Fibroblast of skin of left biceps (primary cell): Measurements from ENCODE around the gene MOK.
"Not testable (repeated sequence)": the region's sequence is repeated elsewhere in the genome, so short reads cannot be mapped to it uniquely, and the experiment has no call there.

ENCODE experiments used
- DNase-seq, 2 experiments: peaks; one replicate each; pipeline ENCODE4 v3.0.0-alpha.2; 2013; ENCODE audit warnings: low read depth in 2 of 2

Gene MOK

DNA sequence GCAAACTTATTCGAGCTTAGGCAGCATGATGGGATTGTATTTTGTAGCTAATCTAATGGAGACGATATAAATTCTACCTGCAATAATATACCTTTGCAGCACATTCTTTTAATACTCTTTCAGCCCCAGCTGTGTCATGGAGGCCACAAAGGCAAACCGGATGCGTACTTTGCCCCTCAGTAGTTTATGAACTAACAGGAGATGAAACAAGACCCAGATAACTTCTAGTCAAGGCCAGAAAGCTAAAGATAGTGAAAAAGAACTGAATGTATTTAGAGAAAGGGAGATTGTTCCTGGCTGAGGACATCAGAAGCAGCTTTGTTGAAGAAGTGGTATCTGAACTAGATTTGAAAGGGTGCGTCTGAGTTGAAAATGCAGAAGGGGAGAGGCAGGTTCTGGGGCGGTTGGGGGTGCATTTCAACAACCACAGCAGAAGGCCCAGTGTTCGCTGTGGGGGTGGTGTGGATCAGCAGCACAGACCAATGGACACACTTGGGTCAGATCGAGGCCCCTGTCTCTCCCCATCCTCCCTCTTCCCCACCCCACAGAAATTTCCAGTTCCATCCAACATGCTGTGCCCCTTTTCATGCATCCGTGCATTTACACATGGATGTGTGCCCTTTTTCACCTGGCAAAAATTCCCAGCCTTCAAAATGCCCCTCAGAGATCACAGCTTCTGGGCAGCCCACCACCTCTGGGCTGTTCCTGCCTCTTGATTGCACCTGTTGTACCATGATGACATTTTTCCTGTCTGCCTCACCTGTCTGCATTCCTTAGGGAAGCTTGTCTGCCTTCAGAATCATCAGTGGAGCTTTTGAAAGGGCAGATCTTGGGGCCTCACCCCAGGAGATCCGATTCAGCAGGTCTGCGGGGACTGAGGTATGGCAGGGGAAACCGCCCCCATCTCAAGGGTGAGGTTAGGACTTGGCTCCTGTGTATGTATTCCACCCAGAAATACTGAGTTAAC is 16.8 kb upstream of the MOK start:
- DNase-seq = no peak

DNA sequence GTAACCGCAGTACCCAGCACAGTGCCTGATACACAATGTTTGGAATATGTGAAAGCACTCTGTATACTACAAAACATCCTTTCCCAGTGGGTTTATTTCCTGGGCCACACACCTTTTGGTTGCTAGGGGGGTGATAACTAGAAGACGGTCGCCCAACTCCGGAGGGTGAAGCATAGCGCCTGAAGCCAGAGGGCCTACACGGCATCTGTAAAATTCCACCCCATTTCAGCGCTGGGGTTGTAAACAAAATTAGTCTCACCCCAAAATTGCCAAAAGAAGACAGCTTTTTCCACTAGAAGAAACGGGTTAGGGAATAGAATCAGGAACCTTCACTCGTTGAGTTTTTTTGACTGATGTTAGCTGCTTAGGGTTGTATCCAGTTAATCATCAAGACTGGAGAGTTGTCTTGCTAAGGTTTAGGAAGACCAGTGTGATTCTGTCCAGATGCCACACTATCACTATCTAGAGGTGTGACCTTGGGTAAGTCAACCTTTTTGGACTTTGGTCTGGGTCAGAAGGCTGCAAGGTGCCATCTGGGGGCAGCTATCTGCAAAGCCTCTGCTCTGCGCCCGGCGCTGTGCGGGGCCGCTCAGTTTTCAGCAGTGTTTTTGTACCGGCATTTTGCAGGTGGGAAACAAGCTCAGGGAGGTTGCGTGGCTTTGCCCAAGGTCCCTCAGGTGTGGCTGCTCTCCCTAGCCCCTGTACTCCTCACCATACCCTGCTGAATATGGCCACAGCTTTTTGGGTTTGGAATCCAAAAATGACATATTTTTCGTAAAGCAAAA is 15.9 kb upstream of the MOK start:
- DNase-seq = no peak

DNA sequence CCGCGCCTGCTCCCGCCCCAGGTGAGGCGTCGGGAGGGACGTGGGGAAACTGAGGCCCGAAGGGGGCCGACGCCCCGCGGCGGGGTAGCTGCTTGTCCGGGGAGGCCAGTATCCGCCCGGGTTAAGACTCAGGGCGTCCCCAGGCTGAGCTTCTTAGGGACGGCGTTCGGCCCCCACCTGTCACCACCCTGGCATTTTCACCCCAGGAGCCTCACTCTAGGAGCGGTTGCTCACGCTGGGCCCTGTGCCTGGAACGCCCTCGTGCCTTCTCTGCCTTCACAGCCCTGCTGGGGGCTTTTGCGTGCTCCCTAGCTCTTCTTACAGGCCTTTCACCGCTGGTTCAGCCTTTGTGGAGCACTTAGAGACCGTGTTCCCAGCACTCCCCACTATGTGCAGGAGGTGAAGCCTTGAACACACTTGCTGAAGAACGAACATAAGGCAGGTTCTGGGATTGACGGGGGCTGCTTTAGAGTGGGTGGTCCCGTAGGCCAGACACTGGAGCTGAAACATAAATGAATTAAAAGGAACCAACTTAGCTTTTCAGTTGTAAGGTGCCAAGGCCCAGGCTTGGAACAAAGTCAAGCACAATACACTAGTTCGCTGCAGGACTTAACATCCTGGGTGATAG is 15.2 kb upstream of the MOK start:
- DNase-seq = no peak

DNA sequence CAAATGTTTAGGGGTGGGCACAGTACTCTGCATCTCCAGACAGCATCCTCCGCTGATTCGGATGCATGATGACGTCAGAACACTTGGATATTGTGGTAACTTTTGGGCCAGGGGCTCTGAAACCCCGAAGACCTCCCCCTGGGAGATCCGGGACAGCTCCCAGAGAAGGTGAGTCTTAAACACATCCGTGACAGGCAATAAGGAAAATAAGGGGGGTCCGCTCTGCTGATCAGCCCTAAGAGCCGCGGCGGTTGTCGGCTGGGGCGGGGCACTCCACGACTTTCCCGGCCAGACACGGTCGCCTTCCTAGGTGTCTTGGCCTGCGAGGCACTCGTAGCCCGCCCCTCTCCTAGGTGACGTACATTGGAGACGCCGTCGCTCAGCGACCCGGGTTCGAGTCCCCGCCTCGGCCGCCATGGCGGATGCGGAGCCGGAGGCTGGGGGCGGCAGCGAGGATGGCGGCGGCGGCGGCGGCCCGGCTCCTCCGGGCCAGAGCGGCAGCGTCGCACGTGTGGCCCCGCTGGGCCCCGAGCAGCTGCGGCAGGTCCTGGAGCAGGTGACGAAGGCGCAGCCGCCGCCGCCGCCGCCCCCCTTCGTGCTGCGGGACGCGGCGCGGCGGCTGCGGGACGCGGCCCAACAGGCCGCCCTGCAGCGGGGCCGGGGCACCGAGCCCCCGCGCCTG is 14.5 kb upstream of the MOK start, which contains the start of gene ZNF839:
TSS of gene ZNF839 (plus strand) at position 396 of the 682 bp plus-strand sequence. CDS start at position 416, 20 bp downstream.
- peak; percentile 69 to 73 for DNase-seq

DNA sequence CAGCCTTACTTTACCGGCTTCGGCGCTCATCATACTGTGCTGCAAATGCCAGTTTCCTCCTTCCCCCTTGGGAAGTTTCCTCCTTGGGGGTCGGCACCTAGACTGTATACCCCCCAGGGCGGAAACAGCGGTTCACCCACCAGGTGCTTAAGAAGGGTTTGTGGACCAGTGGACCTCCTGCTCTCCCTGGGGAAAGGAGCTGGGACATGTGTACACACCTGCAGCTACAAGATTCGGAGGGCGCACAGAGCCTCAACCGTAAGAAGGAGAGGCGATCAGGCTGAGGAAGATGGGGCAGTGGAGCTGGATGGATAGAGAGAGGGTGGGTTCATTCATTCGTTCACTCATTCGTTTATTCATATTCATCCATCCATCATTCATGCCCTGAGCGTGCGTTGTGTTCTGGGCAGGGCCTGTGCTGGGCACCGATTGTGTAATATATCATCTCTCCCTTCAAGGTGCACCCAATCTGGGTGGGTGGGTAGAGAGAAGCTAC is 13.9 kb upstream of the MOK start:
- DNase-seq = no peak

DNA sequence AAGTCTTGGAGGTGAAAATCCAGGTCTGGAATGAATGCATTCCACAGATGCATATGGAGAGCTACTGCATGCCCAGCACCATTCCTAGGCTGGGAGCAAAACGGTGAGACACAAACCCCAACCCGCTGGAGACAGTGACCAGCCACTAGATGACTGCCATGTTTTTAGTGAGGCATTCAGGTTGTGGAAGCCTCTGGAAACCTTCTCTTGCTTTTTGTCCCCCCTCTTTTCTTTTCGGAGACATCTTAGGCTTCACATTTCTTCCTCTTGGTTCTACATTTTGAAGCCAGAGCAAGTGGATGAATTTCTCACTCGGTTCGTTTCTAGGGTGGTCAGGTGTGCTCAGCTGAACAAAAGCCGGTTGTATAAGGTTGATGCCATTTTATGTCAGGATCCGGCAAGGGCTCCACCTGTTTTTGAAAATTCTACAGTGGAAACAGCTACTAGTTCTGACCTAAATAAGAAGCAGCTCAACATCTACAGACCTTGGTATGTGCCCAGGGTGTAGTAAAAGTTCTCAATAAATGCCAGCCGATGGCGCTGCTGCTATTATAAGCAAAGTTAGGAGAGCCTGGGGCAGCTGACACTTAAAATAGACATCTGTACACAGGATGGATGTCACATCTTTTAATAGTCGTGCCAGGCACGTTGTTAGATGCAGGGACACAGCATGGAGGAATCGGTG is 12.7 kb upstream of the MOK start:
- no peak for DNase-seq

DNA sequence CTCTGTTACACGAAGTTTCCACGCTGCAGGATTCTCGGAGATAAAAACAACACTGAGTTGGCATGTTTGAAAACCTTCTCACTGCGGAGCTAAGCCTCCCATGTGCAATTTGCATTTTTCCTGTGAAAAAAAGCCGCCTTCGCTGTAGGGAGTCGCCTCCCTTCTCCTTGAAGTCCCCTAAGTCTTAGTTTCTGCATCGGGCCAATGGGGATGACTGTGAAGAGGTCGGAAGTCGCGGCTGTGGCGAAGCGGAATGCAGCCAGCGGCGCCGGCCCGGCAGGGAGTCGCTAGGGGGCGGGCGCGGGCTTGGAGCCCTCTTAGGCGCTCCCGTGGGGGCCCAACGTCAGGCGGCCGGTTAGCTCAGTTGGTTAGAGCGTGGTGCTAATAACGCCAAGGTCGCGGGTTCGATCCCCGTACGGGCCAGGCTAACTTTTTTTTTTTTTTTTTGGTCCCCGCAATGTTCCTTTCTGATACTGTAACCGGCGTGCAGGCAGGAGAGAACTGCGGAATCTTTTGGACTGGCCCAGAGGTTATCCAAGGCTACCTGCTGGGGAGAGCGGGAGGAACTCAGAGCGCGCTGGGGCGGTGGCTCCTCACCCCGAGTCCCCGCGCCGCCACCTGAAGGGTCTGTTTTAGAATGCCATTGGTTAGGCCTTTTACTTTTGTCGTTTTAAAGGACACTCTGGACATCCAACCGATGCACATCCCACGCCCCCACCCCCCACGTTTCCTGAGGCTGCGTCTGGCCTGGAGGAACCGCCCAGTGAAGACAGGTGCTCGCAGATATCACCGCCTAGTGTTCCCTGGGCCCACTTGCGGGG is 12.0 kb upstream of the MOK start:
- peak; percentile 71 for DNase-seq

DNA sequence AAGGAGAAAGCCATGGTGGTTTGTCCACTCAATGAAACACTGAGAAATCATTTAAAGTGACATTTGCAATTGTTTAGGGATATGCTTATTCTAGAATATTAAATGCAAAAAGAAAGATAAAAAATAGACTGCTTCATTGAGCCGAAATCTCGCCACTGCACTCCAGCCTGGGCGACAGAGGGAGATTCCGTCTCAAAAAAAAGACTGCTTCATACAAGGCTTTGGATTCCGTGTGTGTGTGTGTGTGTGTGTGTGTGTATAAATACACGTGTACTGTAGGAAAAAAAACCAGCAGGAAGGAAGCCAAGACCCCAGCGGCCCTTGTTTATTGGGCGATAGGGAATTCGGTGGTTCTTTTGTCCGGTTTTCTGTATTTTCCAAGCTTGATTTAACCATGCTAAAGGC is 11.4 kb upstream of the MOK start:
- peak; percentile 57 to 67 for DNase-seq

DNA sequence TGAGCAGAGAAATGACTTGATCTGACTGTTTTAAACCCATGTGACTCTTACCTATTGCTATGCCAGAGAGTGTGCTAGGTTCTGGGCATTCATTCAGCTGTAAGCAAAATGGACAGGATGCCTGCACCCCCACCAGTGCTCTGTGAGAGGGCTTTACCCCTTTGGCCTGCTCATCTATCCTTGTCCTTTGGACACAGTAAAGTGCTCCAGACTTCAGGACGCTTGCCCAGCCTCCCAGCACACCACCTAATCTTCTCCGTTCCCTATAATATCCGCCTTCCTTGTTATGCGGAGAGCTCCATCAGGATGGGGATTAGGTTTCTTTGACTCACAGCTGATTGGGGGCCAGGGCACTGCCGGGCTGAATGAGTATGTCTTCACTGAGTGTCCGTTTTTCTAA is 10.2 kb upstream of the MOK start:
- no peak for DNase-seq

DNA sequence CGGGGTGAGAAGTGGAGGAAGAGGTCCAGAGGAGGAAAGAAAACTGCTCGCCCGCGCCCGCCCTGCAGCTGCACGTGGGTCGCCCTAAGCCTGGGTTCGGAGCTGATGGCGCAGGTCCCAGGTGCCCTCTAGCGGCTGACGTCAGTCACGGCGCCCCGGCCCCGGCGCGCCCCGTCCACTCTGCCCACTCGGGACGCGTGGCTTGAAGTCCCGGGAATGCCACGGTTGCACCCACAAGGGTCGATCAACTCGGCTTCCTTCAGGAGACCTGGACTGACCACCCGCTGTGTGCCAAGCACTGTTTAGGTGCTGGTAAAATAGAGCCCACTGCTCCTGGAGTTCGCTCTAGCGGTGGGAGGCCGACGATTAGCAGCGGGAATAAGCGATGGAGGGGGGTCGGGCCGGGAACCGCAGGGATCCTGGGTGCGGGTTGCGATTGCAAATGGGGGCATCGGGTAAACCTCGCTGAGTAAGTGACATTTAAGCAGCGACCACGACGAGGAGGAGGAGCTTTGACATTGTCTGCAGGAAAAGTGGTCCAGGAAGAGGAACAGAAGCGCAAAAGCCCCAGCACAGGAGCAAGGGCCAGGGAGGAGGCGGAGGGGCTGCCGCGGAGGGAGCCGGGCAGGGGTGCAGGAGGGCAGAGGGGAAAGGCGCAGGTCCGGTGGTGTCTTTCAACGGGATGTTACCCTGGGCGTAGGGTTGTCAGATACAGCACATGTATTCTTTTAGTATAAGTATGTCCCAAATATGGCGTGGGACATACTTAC is 9.5 kb upstream of the MOK start:
- no peak for DNase-seq

DNA sequence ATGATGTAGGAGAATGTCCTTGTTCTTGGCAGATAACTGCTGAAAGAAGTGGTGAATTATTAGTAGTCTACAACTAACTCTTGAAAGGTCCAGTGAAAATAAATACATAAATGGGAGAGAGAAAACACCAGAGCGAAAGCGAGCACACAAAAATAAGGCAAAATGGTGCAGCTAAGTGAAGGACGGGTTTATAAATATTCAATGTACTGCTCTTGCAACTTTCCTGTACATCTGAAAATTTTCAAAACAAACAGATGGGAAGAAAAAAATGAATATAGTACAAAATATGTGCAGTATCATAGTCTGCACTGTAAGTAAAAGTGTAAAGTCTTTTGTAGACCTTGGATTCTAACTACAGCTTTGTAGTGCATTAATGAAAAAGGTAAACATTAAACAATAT is 1.3 kb downstream of the MOK start:
- no peak for DNase-seq

DNA sequence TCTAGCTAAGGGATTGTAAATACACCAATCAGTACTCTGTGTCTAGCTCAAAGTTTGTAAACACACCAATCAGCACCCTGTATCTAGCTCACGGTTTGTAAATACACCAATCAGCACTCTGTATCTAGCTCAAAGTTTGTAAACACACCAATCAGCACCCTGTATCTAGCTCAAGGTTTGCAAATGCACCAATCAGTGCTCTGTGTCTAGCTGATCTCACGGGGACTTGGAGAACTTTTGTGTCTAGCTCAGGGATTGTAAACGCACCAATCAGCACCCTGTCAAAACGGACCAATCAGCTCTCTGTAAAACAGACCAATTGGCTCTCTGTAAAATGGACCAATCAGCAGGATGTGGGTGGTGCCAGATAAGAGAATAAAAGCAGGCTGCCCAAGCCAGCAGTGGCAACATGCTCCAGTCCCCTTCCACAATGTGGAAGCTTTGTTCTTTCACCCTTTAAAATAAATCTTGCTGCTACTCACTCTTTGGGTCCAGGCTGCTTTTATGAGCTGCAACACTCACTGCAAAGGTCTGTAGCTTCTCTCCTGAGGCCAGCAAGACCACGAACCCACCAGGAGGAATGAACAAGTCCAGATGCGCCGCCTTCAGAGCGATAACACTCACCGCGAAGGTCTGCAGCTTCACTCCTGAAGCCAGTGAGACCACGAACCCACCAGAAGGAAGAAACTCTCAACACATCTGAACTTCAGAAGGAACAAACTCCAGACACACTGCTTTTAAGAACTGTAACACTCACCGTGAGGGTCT is 6.5 kb downstream of the MOK start:
- DNase-seq = not testable (repeated sequence)

DNA sequence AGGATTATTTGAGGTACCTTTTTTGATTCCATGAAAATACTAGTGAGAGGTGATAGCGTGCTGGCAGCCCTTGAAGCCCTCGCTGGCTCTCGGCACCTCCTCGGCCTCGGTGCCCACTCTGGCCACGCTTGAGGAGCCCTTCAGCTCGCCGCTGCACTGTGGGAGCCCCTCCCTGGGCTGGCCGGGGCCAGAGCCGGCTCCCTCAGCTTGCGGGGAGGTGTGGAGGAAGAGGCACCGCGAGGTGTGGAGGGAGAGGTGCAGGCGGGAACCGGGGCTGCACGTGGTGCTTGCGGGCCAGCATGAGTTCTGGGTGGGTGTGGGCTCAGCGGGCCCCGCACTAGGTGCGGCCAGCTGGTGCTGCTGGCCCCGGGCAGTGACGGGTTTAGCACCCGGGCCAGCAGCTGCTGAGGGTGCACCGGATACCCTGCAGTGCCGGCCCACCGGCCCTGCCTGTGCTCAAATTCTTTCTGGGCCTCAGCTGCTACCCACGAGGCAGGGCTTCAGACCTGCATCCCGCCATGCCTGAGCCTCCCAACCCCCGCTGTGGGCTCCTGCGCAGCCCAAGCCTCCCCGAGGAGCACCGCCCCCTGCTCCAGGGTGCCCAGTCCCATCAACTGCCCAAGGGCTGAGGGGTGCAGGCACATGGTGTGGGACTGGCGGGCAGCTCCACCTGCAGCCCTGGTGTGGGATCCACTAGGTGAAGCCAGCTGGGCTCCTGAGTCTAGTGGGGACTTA is 7.4 kb downstream of the MOK start:
- no peak for DNase-seq

DNA sequence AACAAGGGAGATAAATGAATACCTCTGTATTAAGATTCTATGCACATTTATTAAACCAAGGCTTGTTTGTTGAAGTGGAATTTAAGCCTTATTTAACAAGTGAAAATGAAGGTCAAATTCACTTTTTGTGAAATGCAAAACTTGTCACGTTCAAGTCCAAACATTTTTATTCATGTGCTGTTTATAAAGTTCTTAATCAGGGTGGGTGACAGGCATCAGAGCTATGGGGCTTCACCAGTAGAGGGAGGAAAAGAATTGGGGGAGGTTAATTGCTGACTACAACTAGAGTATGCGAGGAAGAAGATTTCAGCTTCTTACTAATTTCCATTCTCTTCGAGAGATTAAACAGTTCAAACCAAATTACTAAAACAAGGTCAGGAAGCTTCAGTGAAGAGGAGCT is 9.7 kb downstream of the MOK start:
- no peak for DNase-seq

DNA sequence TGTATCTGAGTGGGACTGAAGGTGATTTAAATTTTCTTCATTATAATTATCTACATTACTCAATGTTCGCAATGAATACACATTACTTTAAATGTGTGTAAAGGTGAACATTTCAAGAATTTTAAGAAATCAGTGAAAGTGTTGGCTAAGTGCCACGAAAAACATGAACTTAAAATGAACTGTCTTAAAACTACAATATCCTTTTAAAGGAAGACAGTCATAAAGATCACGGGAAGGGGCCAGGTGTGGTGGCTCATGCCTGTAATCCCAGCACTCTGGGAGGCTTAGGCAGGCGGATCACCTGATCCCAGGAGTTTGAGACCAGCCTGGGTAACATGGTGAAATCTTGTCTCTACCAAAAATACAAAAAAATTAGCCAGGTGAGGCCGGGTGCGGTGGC is 11.2 kb downstream of the MOK start:
- DNase-seq = no peak

DNA sequence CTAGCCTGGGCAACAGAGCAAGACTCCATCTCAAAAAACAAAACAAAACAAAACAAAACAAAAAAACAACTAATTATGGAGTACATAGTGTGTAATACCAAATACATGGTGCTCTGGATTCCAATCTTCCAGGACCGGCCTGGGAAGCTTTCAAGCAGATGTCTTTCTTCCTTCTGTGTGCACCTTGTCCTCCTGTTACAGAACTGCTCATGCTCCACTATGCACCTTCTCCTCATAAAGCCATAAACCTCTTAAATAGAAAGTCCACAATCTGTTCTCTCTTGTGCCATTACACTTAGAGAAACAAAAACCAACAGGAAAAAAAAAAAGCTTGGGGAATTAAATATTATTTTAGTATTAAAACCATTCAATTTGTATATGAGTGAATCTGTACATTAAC is 12.5 kb downstream of the MOK start:
- DNase-seq = no peak

DNA sequence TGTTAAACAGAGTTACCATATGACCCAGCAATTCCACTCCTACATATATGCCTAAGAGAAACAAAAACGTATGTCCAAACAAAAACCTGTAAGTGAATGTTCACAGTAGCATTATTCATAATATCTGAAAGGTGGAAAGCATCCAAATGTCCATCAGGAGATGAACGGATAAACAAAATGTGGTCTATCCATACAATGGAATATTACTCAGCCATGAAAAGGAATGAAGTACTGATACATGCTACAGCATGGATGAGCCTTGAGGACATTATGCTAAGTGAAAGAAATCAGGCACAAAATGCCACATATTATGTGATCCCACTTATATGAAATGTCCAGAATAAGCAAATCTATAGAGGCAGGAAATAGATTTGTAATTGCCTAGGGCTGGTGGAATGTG is 16.8 kb downstream of the MOK start:
- no peak for DNase-seq

DNA sequence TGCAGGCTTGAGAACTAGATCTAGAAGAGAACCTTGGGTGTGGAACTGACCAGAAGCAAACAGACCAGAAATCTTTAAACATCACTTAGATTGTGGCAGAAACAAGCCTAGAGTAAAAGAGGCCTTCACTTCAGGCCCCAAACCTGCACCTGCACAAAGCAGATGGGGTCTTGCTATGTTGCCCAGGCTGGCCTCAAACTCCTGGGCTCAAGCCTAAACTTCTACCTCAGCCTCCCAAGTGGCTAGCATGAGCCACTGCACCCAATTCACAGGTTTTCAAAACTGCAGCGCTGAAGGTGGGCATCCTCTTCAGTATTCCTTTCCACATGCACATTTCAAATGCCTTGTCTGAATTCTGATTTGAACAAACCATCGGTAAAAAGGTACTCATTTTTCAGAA is 19.9 kb downstream of the MOK start:
- DNase-seq = no peak
